Measurements from ENCODE around the gene NOS3.

Gene NOS3

DNA sequence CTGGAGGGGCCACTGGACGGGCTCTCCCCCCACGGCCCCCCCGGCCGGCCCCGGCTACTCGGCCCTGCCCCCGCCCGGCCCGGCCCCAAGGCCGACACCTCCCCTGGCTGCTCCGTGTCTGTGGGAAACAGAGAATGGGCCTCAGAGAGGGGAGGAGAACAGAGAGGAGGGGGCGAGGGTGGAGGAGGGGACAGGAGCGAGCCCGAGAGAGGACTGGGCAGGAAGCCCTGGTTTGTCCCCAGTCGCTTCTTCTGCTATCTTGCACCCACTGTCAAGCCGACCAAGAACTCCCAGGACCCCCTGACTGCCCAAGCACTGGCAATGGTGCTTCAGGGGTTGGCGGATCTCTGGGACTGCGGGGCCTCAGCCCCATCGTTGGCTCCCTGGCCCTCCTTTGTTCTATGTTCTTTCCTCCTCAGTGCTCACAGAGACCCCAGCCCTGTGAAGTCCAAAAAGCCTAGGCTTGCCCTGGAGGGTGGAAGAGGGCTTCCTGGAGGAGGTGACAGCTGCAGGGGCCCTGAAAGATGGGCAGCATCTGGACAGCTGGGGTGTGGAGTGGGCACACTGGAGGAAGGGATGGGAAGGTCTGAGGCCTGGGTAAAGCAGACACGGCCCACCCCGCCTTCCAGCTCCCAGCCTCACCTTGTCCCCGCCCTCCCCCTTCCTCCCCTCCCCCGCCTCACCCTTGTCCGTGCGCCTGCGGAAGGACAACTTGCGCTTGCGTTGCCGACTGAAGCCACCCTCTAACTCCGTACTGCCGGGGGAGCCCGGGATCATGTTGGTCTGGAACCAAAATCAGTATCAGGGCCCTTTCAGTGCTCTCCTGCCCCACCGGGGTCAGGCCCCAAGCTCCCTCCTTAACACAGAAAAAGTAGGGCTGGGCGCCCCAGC is 42.8 kb upstream of the NOS3 start:
- H3K4me3 ChIP-seq (ENCODE audit: control insufficient read depth, low read depth, low read length), result no peak overlapping the region
- DNase-seq (ENCODE audit: low read depth), result no peak
- TF ChIP-seq, protein P1, sequence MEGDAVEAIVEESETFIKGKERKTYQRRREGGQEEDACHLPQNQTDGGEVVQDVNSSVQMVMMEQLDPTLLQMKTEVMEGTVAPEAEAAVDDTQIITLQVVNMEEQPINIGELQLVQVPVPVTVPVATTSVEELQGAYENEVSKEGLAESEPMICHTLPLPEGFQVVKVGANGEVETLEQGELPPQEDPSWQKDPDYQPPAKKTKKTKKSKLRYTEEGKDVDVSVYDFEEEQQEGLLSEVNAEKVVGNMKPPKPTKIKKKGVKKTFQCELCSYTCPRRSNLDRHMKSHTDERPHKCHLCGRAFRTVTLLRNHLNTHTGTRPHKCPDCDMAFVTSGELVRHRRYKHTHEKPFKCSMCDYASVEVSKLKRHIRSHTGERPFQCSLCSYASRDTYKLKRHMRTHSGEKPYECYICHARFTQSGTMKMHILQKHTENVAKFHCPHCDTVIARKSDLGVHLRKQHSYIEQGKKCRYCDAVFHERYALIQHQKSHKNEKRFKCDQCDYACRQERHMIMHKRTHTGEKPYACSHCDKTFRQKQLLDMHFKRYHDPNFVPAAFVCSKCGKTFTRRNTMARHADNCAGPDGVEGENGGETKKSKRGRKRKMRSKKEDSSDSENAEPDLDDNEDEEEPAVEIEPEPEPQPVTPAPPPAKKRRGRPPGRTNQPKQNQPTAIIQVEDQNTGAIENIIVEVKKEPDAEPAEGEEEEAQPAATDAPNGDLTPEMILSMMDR (conservative IDR thresholded peaks at IDR 0.05; ENCODE audit: control insufficient read depth, insufficient read depth, low read depth, low read length), result no peak

DNA sequence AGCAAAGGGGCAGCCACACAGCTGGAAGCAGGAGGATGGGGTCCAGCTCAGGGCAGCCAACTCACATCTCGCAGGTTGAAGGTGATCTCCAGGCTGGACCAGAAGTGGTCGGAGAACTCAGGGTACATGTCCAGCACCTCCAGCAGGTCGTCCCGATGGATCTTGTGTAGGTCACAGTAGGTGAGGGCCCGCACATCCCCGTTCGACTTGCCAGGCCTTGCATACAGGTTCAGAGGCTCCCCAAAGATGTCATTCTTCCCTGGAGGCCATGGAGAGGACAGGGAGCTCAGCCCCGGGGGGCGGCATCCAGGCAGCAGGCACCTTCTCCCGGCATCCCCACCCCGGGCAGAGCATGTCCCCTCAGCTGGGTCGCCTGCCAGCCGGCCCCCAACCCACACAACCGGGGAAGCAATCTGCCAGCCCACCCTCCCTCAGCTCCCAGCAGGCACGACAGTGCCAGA is 42.0 kb upstream of the NOS3 start:
- H3K4me3 ChIP-seq (ENCODE audit: control insufficient read depth, low read depth, low read length), result no peak overlapping the region
- DNase-seq (ENCODE audit: low read depth), result no peak
- TF ChIP-seq, protein P1 (conservative IDR thresholded peaks at IDR 0.05; ENCODE audit: control insufficient read depth, insufficient read depth, low read depth, low read length), result no peak

DNA sequence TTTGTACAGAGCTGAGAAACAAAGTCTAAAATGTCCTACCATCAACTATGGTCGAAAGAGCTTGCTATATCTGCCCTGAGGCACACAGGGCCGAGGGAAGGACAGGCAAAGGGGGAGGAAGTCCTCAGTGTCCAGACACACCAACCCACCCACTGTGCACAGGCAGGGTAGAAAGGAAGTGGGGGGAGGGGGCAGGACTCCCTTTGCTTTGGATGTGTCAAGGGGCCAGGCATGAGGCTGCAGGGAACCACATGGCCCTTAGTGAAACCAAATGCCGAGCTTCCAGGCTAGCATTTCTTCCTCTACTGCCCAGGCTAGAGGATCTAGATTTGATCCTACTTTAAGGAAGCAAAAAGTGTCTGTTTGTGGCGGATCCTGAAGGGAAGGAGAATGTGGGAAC is 41.3 kb upstream of the NOS3 start:
- H3K4me3 ChIP-seq (ENCODE audit: control insufficient read depth, low read depth, low read length), result no peak overlapping the region
- TF ChIP-seq, protein P1 (conservative IDR thresholded peaks at IDR 0.05; ENCODE audit: control insufficient read depth, insufficient read depth, low read depth, low read length), result no peak
- no peak for DNase-seq (ENCODE audit: low read depth)

DNA sequence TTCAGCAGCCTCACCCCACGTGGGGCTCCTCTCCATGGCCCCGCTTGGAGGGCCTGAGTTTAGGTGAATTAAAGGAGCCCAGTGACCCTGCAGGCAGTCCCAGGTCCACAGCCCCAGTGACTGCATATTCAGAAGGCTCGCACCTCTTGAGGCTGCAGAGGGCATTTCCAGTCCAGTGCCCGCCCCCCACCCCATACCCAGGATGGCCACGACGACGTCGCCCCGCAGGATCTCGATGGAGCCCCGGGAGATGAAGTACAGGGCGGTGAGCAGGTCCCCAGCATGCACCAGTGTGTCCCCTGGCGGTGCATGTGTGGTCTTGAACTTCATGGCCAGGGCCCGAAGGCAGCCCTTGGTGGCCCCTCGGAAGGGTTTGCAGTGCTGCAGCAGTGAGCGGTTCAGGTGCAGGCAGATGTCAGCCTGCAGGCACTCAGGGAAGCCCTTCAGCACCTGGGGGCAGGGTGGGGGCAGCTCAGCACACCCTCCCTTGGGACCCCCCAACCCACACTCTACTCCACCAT is 40.8 kb upstream of the NOS3 start:
- H3K4me3 ChIP-seq (ENCODE audit: control insufficient read depth, low read depth, low read length), result no peak overlapping the region
- DNase-seq (ENCODE audit: low read depth), result no peak
- TF ChIP-seq, protein P1 (conservative IDR thresholded peaks at IDR 0.05; ENCODE audit: control insufficient read depth, insufficient read depth, low read depth, low read length), result no peak

DNA sequence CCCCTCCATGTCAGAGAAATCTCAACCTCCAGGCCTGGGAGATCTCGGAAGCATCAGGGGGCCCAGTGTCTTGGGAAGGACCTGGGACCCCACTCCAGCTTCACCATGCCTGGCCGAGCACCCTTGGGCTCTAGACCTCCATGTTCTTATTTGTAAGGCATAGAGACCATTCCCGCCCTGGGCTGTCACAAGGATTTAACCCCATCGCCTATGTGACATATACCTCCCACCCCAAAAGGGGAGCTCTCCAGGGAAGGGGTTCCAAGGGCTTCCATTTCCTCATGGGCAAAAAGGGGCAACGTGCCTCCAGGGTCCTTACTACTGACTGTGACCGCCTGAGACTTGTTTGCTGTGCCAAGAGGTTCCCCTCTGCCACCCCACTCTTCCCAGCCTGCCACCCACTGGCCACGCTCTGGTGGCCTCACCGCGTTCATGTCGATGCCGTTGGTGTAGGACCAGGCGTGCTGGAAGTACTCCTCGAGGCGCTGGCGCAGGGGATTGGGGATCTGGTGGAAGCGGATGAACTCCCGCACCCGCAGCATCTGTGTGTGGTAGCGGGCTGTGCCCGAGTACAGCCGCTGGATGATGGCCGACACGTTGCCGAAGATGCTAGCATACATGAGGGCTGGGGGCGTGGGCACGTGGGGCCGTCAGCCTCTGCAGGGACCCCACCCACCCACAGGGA is 40.2 kb upstream of the NOS3 start:
- TF ChIP-seq, protein P1 (conservative IDR thresholded peaks at IDR 0.05; ENCODE audit: control insufficient read depth, insufficient read depth, low read depth, low read length), result no peak
- no peak overlapping the region for H3K4me3 ChIP-seq (ENCODE audit: control insufficient read depth, low read depth, low read length)
- no peak for DNase-seq (ENCODE audit: low read depth)

DNA sequence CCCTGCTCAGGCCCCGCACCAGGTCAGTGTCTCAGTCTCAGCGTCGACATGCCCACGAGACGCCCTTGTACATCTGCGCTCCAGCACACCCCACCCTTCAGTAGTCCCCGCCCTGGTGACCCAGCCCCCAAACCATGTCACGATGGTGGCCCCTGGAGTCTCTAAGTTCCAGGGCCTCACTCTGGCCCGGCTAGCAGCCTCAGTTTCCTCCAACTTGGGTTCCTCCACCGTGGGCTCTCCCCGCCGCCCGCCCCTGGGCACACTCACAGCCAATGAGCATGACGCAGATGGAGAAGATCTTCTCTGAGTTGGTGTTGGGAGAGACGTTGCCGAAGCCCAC is 39.7 kb upstream of the NOS3 start:
- TF ChIP-seq, protein P1 (conservative IDR thresholded peaks at IDR 0.05; ENCODE audit: control insufficient read depth, insufficient read depth, low read depth, low read length), result no peak
- DNase-seq (ENCODE audit: low read depth), result no peak

More for the DNA sequence above, 39.7 kb upstream of the NOS3 start:
- H3K4me3 ChIP-seq (ENCODE audit: control insufficient read depth, low read depth, low read length), result no peak overlapping the region
